Hippocampal formation (tissue), 2 donors: ENCODE measurements around the gene NEK6.

Source experiments
- DNase-seq, 2 donors: peaks; one replicate each; lab custom pipeline; 2025; lab: John Stamatoyannopoulos, UW

The NEK6 gene

GRCh38 chr9:124279531-124280175 lies 21.9 kb downstream of the NEK6 start:
- no peak for DNase-seq

GRCh38 chr9:124280176-124280691 lies 22.5 kb downstream of the NEK6 start:
- no peak for DNase-seq

- no peak for DNase-seq
These were observed 24.2 kb downstream of the NEK6 start for GRCh38 chr9:124281931-124282371.

- DNase-seq, result no peak
These were observed 24.9 kb downstream of the NEK6 start for GRCh38 chr9:124282442-124283227.

GRCh38 chr9:124283228-124283814 lies 25.6 kb downstream of the NEK6 start:
- DNase-seq, result no peak

- no peak for DNase-seq
These were observed 26.6 kb downstream of the NEK6 start for GRCh38 chr9:124284237-124284831.

GRCh38 chr9:124284940-124285441 lies 27.2 kb downstream of the NEK6 start:
- peak; percentile 37 to 60 for DNase-seq

- no peak for DNase-seq
These were observed 27.7 kb downstream of the NEK6 start for GRCh38 chr9:124285490-124285889.

- DNase-seq, result peak in 1 of 2 donors; percentile 45
These were observed 28.1 kb downstream of the NEK6 start for GRCh38 chr9:124285903-124286291.

- no peak for DNase-seq
These were observed 28.7 kb downstream of the NEK6 start for GRCh38 chr9:124286292-124286931.

GRCh38 chr9:124290053-124290591 lies 32.4 kb downstream of the NEK6 start:
- no peak for DNase-seq

GRCh38 chr9:124290743-124291554 lies 33.2 kb downstream of the NEK6 start:
- no peak for DNase-seq

GRCh38 chr9:124291801-124292396 lies 34.1 kb downstream of the NEK6 start:
- DNase-seq, result peak in 1 of 2 donors; percentile 53

GRCh38 chr9:124292696-124293593 lies 35.2 kb downstream of the NEK6 start:
- DNase-seq, result no peak

- DNase-seq, result no peak
These were observed 36.2 kb downstream of the NEK6 start for GRCh38 chr9:124293718-124294506.

GRCh38 chr9:124295159-124295794 lies 37.5 kb downstream of the NEK6 start:
- no peak for DNase-seq

- no peak for DNase-seq
These were observed 38.3 kb downstream of the NEK6 start for GRCh38 chr9:124296094-124296493.
